IMR-90 (cell line): ENCODE data around the gene RECK. TPM values are rescaled to one million over a fixed set of nuclear protein-coding genes. Genes with fewer than 3 reads are reported as not detected.

Source experiments
- ATAC-seq: fragments of 200-7000 bp; cut with Tn5 transposase; 2 replicates; pipeline ENCODE4 v1.9.1; 2020; ENCODE audit warnings: low read depth, mild to moderate bottlenecking, moderate library complexity
- BruUV-seq: library from RNA; stranded (reverse); fragments of 400-500 nt; replicated peaks from 2 replicates; lab custom pipeline; 2021; lab: Mats Ljungman, UMichigan
- CTCF ChIA-PET: fragments of 300-600 bp; formaldehyde crosslinking; extraction: SDS; loops from one replicate; lab custom pipeline; 2021; ENCODE audit warnings: antibody characterized with exemption; lab: Yijun Ruan, JAX
- POLR2A ChIA-PET: fragments of 300-600 bp; sonication (Branson Sonifier 250); formaldehyde crosslinking; loops from one replicate; lab custom pipeline; 2022; ENCODE audit warnings: antibody characterized with exemption; ENCODE audit not compliant: unreplicated experiment; lab: Charles Lee
- DNase-seq: peaks from one replicate; pipeline ENCODE4 v3.0.0; 2013
- H2AFZ ChIP-seq: replicated peaks from 2 replicates; pipeline ENCODE3; 2013; ENCODE audit warnings: low read length, mild to moderate bottlenecking; ENCODE audit not compliant: poor library complexity
- H2AK5ac ChIP-seq: 2 replicates; pipeline ENCODE4 v1.6.1; 2013; ENCODE audit warnings: low read depth, low read length, inconsistent platforms
- H2AK9ac ChIP-seq: replicated peaks from 2 replicates; pipeline ENCODE3; 2013; ENCODE audit warnings: mild to moderate bottlenecking, low read depth, low read length, moderate library complexity; ENCODE audit not compliant: poor library complexity
- H2BK120ac ChIP-seq: 2 replicates; pipeline ENCODE4 v1.6.1; 2013; ENCODE audit warnings: low read depth, low read length, inconsistent platforms
- H2BK15ac ChIP-seq: 3 replicates; pipeline ENCODE4 v1.6.1; 2013; ENCODE audit warnings: low read depth, low read length, inconsistent platforms
- H2BK20ac ChIP-seq: 2 replicates; pipeline ENCODE4 v1.6.1; 2013; ENCODE audit warnings: low read depth, mild to moderate bottlenecking, inconsistent platforms, low read length, moderate library complexity
- H2BK5ac ChIP-seq: 2 replicates; pipeline ENCODE4 v1.6.1; 2013; ENCODE audit warnings: mild to moderate bottlenecking, low read depth, low read length, inconsistent platforms; ENCODE audit not compliant: poor library complexity, severe bottlenecking
- H3K14ac ChIP-seq: replicated peaks from 2 replicates; pipeline ENCODE4 v1.6.1; 2013; ENCODE audit warnings: low read depth, low read length, inconsistent platforms
- H3K18ac ChIP-seq: 2 replicates; pipeline ENCODE4 v1.6.1; 2013; ENCODE audit warnings: low read depth, low read length, control low read depth
- H3K23ac ChIP-seq: 2 replicates; pipeline ENCODE4 v1.6.1; 2013; ENCODE audit warnings: low read depth, low read length, inconsistent platforms
- H3K27ac ChIP-seq: 2 replicates; pipeline ENCODE4 v1.5.1; 2013; ENCODE audit warnings: mild to moderate bottlenecking, control low read depth, low read length; ENCODE audit not compliant: insufficient read depth
- H3K27me3 ChIP-seq: 2 replicates; pipeline ENCODE4 v1.6.1; 2013; ENCODE audit warnings: low read length; ENCODE audit not compliant: control insufficient read depth, insufficient read depth
- H3K36me3 ChIP-seq: 2 replicates; pipeline ENCODE4 v1.6.1; 2013; ENCODE audit warnings: low read length, mixed read lengths; ENCODE audit not compliant: control insufficient read depth, insufficient read depth
- H3K4ac ChIP-seq: 2 replicates; pipeline ENCODE4 v1.6.1; 2013; ENCODE audit warnings: low read depth, low read length, inconsistent platforms
- H3K4me1 ChIP-seq: 2 replicates; pipeline ENCODE4 v1.6.1; 2013; ENCODE audit warnings: low read length, mixed read lengths; ENCODE audit not compliant: control insufficient read depth, insufficient read depth
- H3K4me2 ChIP-seq: 2 replicates; pipeline ENCODE4 v1.6.1; 2013; ENCODE audit warnings: low read depth, mild to moderate bottlenecking, control low read depth, low read length, moderate library complexity
- H3K4me3 ChIP-seq: 2 replicates; pipeline ENCODE4 v1.5.1; 2013; ENCODE audit warnings: low read depth, mild to moderate bottlenecking, control low read depth, low read length, moderate library complexity; ENCODE audit not compliant: insufficient read depth
- H3K56ac ChIP-seq: 2 replicates; pipeline ENCODE4 v1.6.1; 2013; ENCODE audit warnings: low read length, inconsistent platforms; ENCODE audit not compliant: insufficient read depth; ENCODE audit errors: extremely low read depth
- H3K79me1 ChIP-seq, 2 experiments: 2 replicates each; pipeline ENCODE4 v1.6.1; 2013; ENCODE audit warnings: low read length in 2 of 2, inconsistent platforms in 1 of 2, low read depth in 1 of 2
- H3K9ac ChIP-seq: 2 replicates; pipeline ENCODE4 v1.6.1; 2013; ENCODE audit warnings: low read depth, low read length, control low read depth
- H3K9me1 ChIP-seq: 2 replicates; pipeline ENCODE4 v1.6.1; 2013; ENCODE audit warnings: low read length, inconsistent platforms; ENCODE audit not compliant: insufficient read depth
- H3K9me3 ChIP-seq: 2 replicates; pipeline ENCODE4 v1.6.1; 2013; ENCODE audit warnings: low read length; ENCODE audit not compliant: control insufficient read depth, insufficient read depth
- H4K20me1 ChIP-seq: 2 replicates; pipeline ENCODE4 v1.6.1; 2013; ENCODE audit warnings: low read length, inconsistent platforms; ENCODE audit not compliant: insufficient read depth
- H4K5ac ChIP-seq: 2 replicates; pipeline ENCODE4 v1.6.1; 2013; ENCODE audit warnings: mild to moderate bottlenecking, low read depth, low read length, control low read depth
- H4K8ac ChIP-seq, 2 experiments: 2 replicates each; pipeline ENCODE4 v1.6.1; 2013; ENCODE audit warnings: low read depth in 2 of 2, low read length in 2 of 2, control low read depth in 1 of 2, inconsistent platforms in 1 of 2
- H4K91ac ChIP-seq: 2 replicates; pipeline ENCODE4 v1.6.1; 2013; ENCODE audit warnings: low read depth, low read length, inconsistent platforms; ENCODE audit not compliant: insufficient read depth
- BHLHE40 ChIP-seq: fragments of 150-350 bp; IDR thresholded peaks from 2 replicates; pipeline ENCODE4 v1.6.1; 2016; ENCODE audit warnings: mild to moderate bottlenecking, low read depth, low read length
- CTCF ChIP-seq: conservative IDR thresholded peaks from 2 replicates; pipeline ENCODE4 v1.5.1; 2012; ENCODE audit warnings: mild to moderate bottlenecking, low read depth, low read length, improper control_type of control experiment
- ELK1 ChIP-seq: fragments of 150-350 bp; IDR thresholded peaks from 2 replicates; pipeline ENCODE4 v1.6.1; 2016; ENCODE audit warnings: low read depth, mild to moderate bottlenecking, low read length, moderate library complexity, borderline replicate concordance
- MAFK ChIP-seq: IDR thresholded peaks from 2 replicates; pipeline ENCODE4 v1.6.1; 2012; ENCODE audit warnings: low read depth, low read length, improper control_type of control experiment
- NFE2L2 ChIP-seq: fragments of 150-350 bp; IDR thresholded peaks from 2 replicates; pipeline ENCODE4 v1.6.1; 2016; ENCODE audit warnings: low read depth, mild to moderate bottlenecking, low read length
- RAD21 ChIP-seq: IDR thresholded peaks from 2 replicates; pipeline ENCODE4 v1.6.1; 2012; ENCODE audit warnings: low read length, improper control_type of control experiment
- RFX5 ChIP-seq: IDR thresholded peaks from 2 replicates; pipeline ENCODE4 v1.8.0; 2012; ENCODE audit warnings: low read depth, mild to moderate bottlenecking, low read length, moderate library complexity
- WGBS, 2 experiments: methylation state at CpG; one replicate each; pipeline versions ENCODE4 v1.1.5 to v1.1.7; 2013; ENCODE audit warnings: missing lambda C conversion rate in 2 of 2; ENCODE audit not compliant: insufficient read length in 1 of 2; ENCODE audit errors: extremely low coverage in 2 of 2; 5-methylcytosine and 5-hydroxymethylcytosine counted together
- dilution Hi-C: fragments of 300-500 bp; cut with HindIII; formaldehyde crosslinking; loops from one replicate; pipeline ENCODE4 v1.14.3; 2018; ENCODE audit warnings: low sequenced_read_pairs; ENCODE audit not compliant: unreplicated experiment
- in situ Hi-C: fragments of 300-500 bp; cut with MboI; formaldehyde crosslinking; loops from 3 replicates; pipeline ENCODE4 v1.14.3; 2019; ENCODE audit warnings: low sequenced_read_pairs, inconsistent platforms, mixed read lengths
- intact Hi-C: fragments of 100-400 bp; cut with micrococcal nuclease; formaldehyde crosslinking; loops from 2 replicates; pipeline ENCODE4 v1.10.0; 2022
- polyA plus RNA-seq, 3 experiments: library from polyadenylated mRNA; depleted of rRNA; stranded (reverse); fragments of >200 nt; gene quantifications; 2 replicates each; pipeline ENCODE4 v1.2.3, GENCODE V29; 2012; ENCODE audit warnings: low replicate concordance in 1 of 3
- total RNA-seq: library from RNA; depleted of rRNA; stranded (reverse); fragments of >200 nt; gene quantifications from 2 replicates; pipeline ENCODE4 v1.2.3, GENCODE V29; 2012

RECK gene
- total and polyA plus RNA-seq, 2 of the 4 experiments (the other 2 are of a cell fraction), result 23.5 to 44.0 TPM

GRCh38 chr9:36119476-36119875 lies 82.8 kb downstream of the RECK start:
- no peak overlapping the region for H3K18ac ChIP-seq
- H3K79me1 ChIP-seq, result peaks cover 4 to 15% of the 10 kb centered on the region in 2 experiments; a peak in 2 of 4 replicates
- H3K4ac ChIP-seq, result no peak overlapping the region
- H2BK15ac ChIP-seq, result no peak overlapping the region
- ChIA-PET CTCF (interaction anchor here (1.5 kb wide), 1 partner anchor 47 kb away, joined by 3 read pairs; no protein-coding TSS in a partner anchor), POLR2A (no interaction called here)
- no peak for ATAC-seq
- dilution Hi-C loops (no loop called here), in situ Hi-C loops (no loop called here), intact Hi-C loops (no loop called here)
- no peak for DNase-seq
- no peak overlapping the region for H4K91ac ChIP-seq
- H3K9me1 ChIP-seq, result peaks cover 7% of the 10 kb centered on the region
- TF ChIP-seq BHLHE40 (no peak), ELK1 (no peak), MAFK (no peak), RFX5 (no peak), CTCF (no peak), RAD21 (no peak), NFE2L2 (no peak)
- no peak overlapping the region for H4K8ac ChIP-seq
- no peaks in the 10 kb centered on the region for H4K20me1 ChIP-seq
- H2BK20ac ChIP-seq, result no peak overlapping the region
- H2AK9ac ChIP-seq, result no peak overlapping the region
- H3K56ac ChIP-seq, result no peak overlapping the region
- H2BK120ac ChIP-seq, result no peak overlapping the region
- no peak overlapping the region for H3K27ac ChIP-seq
- no peak overlapping the region for H2BK5ac ChIP-seq
- peaks cover 52% of the 10 kb centered on the region for H3K36me3 ChIP-seq
- no CpG with 5 or more reads among the region's 7 CpGs for WGBS, 2 experiments
- H3K9me3 ChIP-seq, result no peaks in the 10 kb centered on the region
- H3K4me2 ChIP-seq, result no peak overlapping the region
- H3K9ac ChIP-seq, result no peak overlapping the region
- no peak overlapping the region for H3K4me3 ChIP-seq
- peaks cover 7% of the 10 kb centered on the region for H3K4me1 ChIP-seq
- no peak overlapping the region for H4K5ac ChIP-seq
- no peak overlapping the region for H3K23ac ChIP-seq
- H3K14ac ChIP-seq, result no peak overlapping the region
- H2AFZ ChIP-seq, result no peak overlapping the region
- no TSS peak for BruUV-seq
- no peaks in the 10 kb centered on the region for H3K27me3 ChIP-seq
- no peak overlapping the region for H2AK5ac ChIP-seq
